Loucy (cell line): Measurements from ENCODE around the gene DMBT1.
A peak's percentile ranks its signal among the peaks of the same experiment; 100 is the strongest.

Experiments
- H2AFZ ChIP-seq: fragments of 200-600 bp; sonication (generic); 2 replicates; pipeline ENCODE4 v1.6.0; 2016; ENCODE audit warnings: antibody characterized with exemption, mild to moderate bottlenecking, low read length, moderate library complexity
- H3F3A ChIP-seq: fragments of 200-600 bp; 2 replicates; pipeline ENCODE4 v1.6.0; 2016; ENCODE audit warnings: antibody characterized with exemption, low read depth, mild to moderate bottlenecking
- H3K27me3 ChIP-seq: fragments of 200-600 bp; sonication (generic); 2 replicates; pipeline ENCODE4 v1.6.1; 2014; ENCODE audit warnings: low read length, mild to moderate bottlenecking; ENCODE audit not compliant: insufficient read depth, poor library complexity, severe bottlenecking
- H3K36me3 ChIP-seq: fragments of 200-600 bp; sonication (generic); 2 replicates; pipeline ENCODE4 v1.6.1; 2016; ENCODE audit warnings: low read length; ENCODE audit not compliant: insufficient read depth
- H3K4me1 ChIP-seq: fragments of 200-600 bp; sonication (generic); 2 replicates; pipeline ENCODE4 v1.5.1; 2014; ENCODE audit warnings: low read length, mild to moderate bottlenecking; ENCODE audit not compliant: insufficient read depth, poor library complexity, severe bottlenecking
- H3K4me2 ChIP-seq: fragments of 200-600 bp; sonication (generic); 2 replicates; pipeline ENCODE4 v1.6.0; 2014; ENCODE audit warnings: antibody characterized with exemption, low read length, low read depth, mild to moderate bottlenecking; ENCODE audit not compliant: poor library complexity, severe bottlenecking
- H3K4me3 ChIP-seq: fragments of 200-600 bp; sonication (generic); 2 replicates; pipeline ENCODE4 v1.5.1; 2014; ENCODE audit warnings: low read length, mild to moderate bottlenecking, mixed read lengths; ENCODE audit not compliant: poor library complexity, severe bottlenecking
- H3K79me2 ChIP-seq: fragments of 200-600 bp; sonication (generic); 2 replicates; pipeline ENCODE4 v1.6.1; 2014; ENCODE audit warnings: low read length; ENCODE audit not compliant: insufficient read depth
- H3K9ac ChIP-seq: fragments of 200-600 bp; sonication (generic); 2 replicates; pipeline ENCODE4 v1.6.0; 2014; ENCODE audit warnings: mild to moderate bottlenecking, low read depth, low read length, moderate library complexity; ENCODE audit not compliant: poor library complexity, severe bottlenecking
- H3K9me2 ChIP-seq: fragments of 200-600 bp; sonication (generic); replicated peaks from 2 replicates; pipeline ENCODE4 v1.6.1; 2016; ENCODE audit warnings: low read depth, low read length, mixed read lengths
- H3K9me3 ChIP-seq: fragments of 200-600 bp; sonication (generic); 2 replicates; pipeline ENCODE4 v1.6.1; 2014; ENCODE audit warnings: mild to moderate bottlenecking, antibody characterized with exemption, low read length, low read depth; ENCODE audit not compliant: insufficient read depth
- H4K20me1 ChIP-seq: fragments of 200-600 bp; sonication (generic); 2 replicates; pipeline ENCODE4 v1.6.0; 2014; ENCODE audit warnings: antibody characterized with exemption, low read length, mild to moderate bottlenecking; ENCODE audit not compliant: insufficient read depth, poor library complexity, severe bottlenecking
- EZH2phosphoT487 ChIP-seq: fragments of 200-600 bp; IDR thresholded peaks from 2 replicates; pipeline ENCODE4 v1.6.1; 2018; ENCODE audit warnings: antibody characterized with exemption, mild to moderate bottlenecking, moderate library complexity, borderline replicate concordance
- TF ChIP-seq, protein P1 (sequence below): fragments of 200-600 bp; sonication (generic); conservative IDR thresholded peaks from 2 replicates; pipeline ENCODE4 v1.5.1; 2014; ENCODE audit warnings: mild to moderate bottlenecking, antibody characterized with exemption, low read length

The DMBT1 gene

DNA sequence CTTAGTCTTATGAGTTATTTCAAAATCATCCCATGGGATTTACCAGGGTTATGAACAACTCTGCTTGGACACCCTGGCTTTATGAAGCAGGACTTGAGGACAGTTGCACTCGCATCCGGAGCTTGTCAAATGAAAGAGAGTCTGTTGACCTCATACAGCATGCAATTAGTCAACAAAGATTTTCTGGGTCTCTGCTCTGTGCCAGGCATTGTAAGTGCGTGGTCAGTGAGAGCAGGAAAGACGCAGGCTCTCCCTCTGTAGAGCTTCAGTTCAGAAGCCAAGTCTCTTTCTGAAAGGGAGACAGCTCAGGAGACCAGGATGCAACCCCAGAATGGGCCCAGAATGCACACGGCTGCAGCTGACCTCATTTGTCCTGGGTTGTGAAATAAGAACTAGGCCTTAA, 45.5 kb upstream of the DMBT1 start:
- Histone ChIP-seq H3K9me2 (no peaks in the 10 kb centered on the region), H3K4me2 (peak overlapping the region; percentile 68), H3K4me3 (peak overlapping the region; percentile 29), H3K27me3 (no peaks in the 10 kb centered on the region), H3K9me3 (no peaks in the 10 kb centered on the region), H4K20me1 (no peaks in the 10 kb centered on the region), H3K9ac (peak overlapping the region; percentile 65), H3K79me2 (no peaks in the 10 kb centered on the region), H3K36me3 (no peaks in the 10 kb centered on the region), H3K4me1 (peaks cover 58% of the 10 kb centered on the region), H2AFZ (no peak overlapping the region), H3F3A (no peaks in the 10 kb centered on the region)
- TF ChIP-seq EZH2phosphoT487: no peak
- TF ChIP-seq, protein P1, sequence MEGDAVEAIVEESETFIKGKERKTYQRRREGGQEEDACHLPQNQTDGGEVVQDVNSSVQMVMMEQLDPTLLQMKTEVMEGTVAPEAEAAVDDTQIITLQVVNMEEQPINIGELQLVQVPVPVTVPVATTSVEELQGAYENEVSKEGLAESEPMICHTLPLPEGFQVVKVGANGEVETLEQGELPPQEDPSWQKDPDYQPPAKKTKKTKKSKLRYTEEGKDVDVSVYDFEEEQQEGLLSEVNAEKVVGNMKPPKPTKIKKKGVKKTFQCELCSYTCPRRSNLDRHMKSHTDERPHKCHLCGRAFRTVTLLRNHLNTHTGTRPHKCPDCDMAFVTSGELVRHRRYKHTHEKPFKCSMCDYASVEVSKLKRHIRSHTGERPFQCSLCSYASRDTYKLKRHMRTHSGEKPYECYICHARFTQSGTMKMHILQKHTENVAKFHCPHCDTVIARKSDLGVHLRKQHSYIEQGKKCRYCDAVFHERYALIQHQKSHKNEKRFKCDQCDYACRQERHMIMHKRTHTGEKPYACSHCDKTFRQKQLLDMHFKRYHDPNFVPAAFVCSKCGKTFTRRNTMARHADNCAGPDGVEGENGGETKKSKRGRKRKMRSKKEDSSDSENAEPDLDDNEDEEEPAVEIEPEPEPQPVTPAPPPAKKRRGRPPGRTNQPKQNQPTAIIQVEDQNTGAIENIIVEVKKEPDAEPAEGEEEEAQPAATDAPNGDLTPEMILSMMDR: no peak

DNA sequence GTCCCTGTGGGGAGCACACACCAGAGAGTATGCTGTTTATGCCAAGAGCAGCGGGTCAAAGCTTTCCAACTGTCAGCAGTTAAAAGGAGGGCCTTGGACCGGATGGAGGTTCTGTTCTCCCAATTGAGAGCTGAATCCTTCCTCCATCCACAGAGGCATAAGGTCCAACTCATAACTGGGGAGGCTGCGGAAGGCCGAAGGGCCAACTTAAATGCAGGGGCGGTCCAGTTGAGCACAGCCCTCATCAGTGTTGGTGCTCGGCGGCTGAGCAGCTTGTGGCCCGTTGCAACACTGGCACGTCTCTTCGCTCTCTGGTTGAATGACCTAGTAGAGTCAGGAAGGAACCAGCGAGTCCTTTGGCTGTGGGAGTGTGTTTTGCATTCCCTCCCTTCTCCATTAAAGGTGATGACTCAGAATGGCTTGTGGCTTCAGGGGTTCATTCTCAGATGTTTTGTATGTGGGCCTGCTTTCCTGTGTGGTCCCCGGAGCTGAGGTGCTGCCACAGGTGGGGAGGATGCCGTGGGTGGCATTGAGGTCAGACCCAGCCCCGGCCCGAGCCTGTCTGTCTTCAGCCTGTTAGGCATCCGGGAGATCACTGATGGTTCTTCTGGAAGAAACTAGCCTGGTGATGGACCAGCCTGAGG, 44.8 kb upstream of the DMBT1 start:
- Histone ChIP-seq H3F3A (no peaks in the 10 kb centered on the region), H3K9me2 (no peaks in the 10 kb centered on the region), H3K9ac (peak overlapping the region; percentile 65), H3K27me3 (no peaks in the 10 kb centered on the region), H3K36me3 (no peaks in the 10 kb centered on the region), H2AFZ (no peak overlapping the region), H3K4me1 (peaks cover 60% of the 10 kb centered on the region), H3K4me3 (peak overlapping the region; percentile 29), H3K4me2 (peak overlapping the region; percentile 68), H3K9me3 (no peaks in the 10 kb centered on the region), H4K20me1 (no peaks in the 10 kb centered on the region), H3K79me2 (no peaks in the 10 kb centered on the region)
- TF ChIP-seq, protein P1: no peak
- no peak for TF ChIP-seq EZH2phosphoT487

DNA sequence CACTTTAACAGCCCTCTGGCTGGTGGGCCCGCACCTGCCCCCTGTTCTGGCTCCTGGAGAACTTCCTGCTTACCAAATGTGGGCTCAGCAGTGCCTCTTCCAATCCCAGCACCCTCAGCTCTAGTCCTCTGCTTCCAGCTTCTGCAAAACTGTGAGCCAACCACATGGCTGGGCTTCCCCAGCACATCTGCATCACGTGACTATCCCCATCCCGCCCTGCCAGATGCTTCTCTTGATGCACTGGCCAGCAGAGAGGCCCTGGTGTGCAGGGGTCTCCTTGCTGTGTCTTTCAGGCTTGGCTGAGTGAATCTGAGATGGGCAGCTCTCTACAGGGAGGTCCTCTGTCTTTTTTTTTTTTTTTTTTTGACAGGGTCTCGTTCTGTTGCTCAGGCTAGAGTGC, 43.8 kb upstream of the DMBT1 start:
- Histone ChIP-seq H4K20me1 (no peaks in the 10 kb centered on the region), H3K4me3 (peak overlapping the region; percentile 9), H3K36me3 (no peaks in the 10 kb centered on the region), H3K4me2 (peak overlapping the region; percentile 68), H3F3A (no peaks in the 10 kb centered on the region), H2AFZ (no peak overlapping the region), H3K9me2 (no peaks in the 10 kb centered on the region), H3K27me3 (no peaks in the 10 kb centered on the region), H3K79me2 (no peaks in the 10 kb centered on the region), H3K9me3 (no peaks in the 10 kb centered on the region), H3K4me1 (peaks cover 62% of the 10 kb centered on the region), H3K9ac (peak overlapping the region; percentile 57)
- TF ChIP-seq, protein P1: no peak
- TF ChIP-seq EZH2phosphoT487: no peak
